Prostate gland (tissue), 2 donors: ENCODE data around the gene TET2.

ENCODE experiments used
- CTCF ChIP-seq, 4 experiments: fragments of 200-600 bp in 2 of 4; fragments of 450-650 bp in 2 of 4; sonication (generic) in 2 of 4; IDR thresholded peaks; 1 replicate in 3 of 4; 2 replicates in 1 of 4; pipeline ENCODE4 v1.5.1; 2016 to 2019; ENCODE audit warnings: antibody characterized with exemption in 4 of 4, mild to moderate bottlenecking in 2 of 4, moderate library complexity in 2 of 4
- POLR2A ChIP-seq: fragments of 450-650 bp; IDR thresholded peaks from one replicate; pipeline ENCODE4 v1.6.1; 2016; ENCODE audit warnings: antibody characterized with exemption, mild to moderate bottlenecking

GRCh38 chr4:105116616-105117319 lies 29.9 kb upstream of the TET2 start:
- TF ChIP-seq POLR2A (no peak), CTCF (IDR thresholded peaks at IDR 0.05) (no peak)
